Measurements from ENCODE around the gene HMCN2. TPM values are rescaled to one million over a fixed set of nuclear protein-coding genes. Genes with fewer than 3 reads are reported as not detected.

The HMCN2 gene
- total and polyA plus RNA-seq, 2 donors (not counting 3 experiments of a cell fraction or from before 2014, with no cell fraction given), result 0.04 to 0.24 TPM

- Histone ChIP-seq H4K20me1 (replicated peaks; ENCODE audit: control insufficient read depth, extremely low read depth, insufficient read depth, low read length) (no peaks in the 10 kb centered on the region), H3K27me3 (ENCODE audit: control insufficient read depth in 2 of 2, insufficient read depth in 2 of 2, low read length in 2 of 2) (no peaks in the 10 kb centered on the region), H3K9ac (replicated peaks; ENCODE audit: extremely low read depth, insufficient read depth, low read length) (no peak overlapping the region), H3K4me3 (replicated peaks in 1 of 3; ENCODE audit: insufficient read depth in 1 of 3, low read depth in 1 of 3, low read length in 3 of 3) (no peak overlapping the region), H3K9me1 (replicated peaks; ENCODE audit: control insufficient read depth, extremely low read depth, insufficient read depth, low read length) (no peaks in the 10 kb centered on the region), H2AFZ (ENCODE audit: low read depth, low read length) (no peak overlapping the region), H3K36me3 (ENCODE audit: control insufficient read depth in 2 of 2, extremely low read depth in 1 of 2, insufficient read depth in 2 of 2, low read length in 2 of 2) (no peaks in the 10 kb centered on the region), H3K27ac (ENCODE audit: insufficient read depth, low read depth, low read length) (no peak overlapping the region), H3K9me3 (replicated peaks; ENCODE audit: control insufficient read depth, insufficient read depth, low read length) (no peaks in the 10 kb centered on the region), H3K79me2 (ENCODE audit: control insufficient read depth, insufficient read depth, low read length) (no peaks in the 10 kb centered on the region), H3K4me1 (ENCODE audit: control insufficient read depth, extremely low read depth, insufficient read depth, low read length) (no peaks in the 10 kb centered on the region), H3K4me2 (ENCODE audit: insufficient read depth, low read length) (no peak overlapping the region)
- ChIA-PET CTCF (no interaction called here), POLR2A (no interaction called here)
- BruUV-seq (replicated peaks), result no TSS peak
- no peak for DNase-seq (ENCODE audit: low read depth, low spot score)
- no peak for TF ChIP-seq FOS (IDR thresholded peaks at IDR 0.05; ENCODE audit: borderline replicate concordance, insufficient read depth, low read length)
- no peak for TF ChIP-seq GATA2 (IDR thresholded peaks at IDR 0.05; ENCODE audit: insufficient read depth, insufficient read length, low read depth, low read length)
- no peak for TF ChIP-seq EZH2 (IDR thresholded peaks at IDR 0.05; ENCODE audit: borderline replicate concordance, low read depth, low read length, severe bottlenecking)
- TF ChIP-seq, protein P1, sequence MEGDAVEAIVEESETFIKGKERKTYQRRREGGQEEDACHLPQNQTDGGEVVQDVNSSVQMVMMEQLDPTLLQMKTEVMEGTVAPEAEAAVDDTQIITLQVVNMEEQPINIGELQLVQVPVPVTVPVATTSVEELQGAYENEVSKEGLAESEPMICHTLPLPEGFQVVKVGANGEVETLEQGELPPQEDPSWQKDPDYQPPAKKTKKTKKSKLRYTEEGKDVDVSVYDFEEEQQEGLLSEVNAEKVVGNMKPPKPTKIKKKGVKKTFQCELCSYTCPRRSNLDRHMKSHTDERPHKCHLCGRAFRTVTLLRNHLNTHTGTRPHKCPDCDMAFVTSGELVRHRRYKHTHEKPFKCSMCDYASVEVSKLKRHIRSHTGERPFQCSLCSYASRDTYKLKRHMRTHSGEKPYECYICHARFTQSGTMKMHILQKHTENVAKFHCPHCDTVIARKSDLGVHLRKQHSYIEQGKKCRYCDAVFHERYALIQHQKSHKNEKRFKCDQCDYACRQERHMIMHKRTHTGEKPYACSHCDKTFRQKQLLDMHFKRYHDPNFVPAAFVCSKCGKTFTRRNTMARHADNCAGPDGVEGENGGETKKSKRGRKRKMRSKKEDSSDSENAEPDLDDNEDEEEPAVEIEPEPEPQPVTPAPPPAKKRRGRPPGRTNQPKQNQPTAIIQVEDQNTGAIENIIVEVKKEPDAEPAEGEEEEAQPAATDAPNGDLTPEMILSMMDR (IDR thresholded peaks at IDR 0.05; ENCODE audit: extremely low read depth in 1 of 2, insufficient read depth in 1 of 2, low read depth in 1 of 2, low read length in 2 of 2), result no peak
- TF ChIP-seq POLR2AphosphoS5 (IDR thresholded peaks at IDR 0.05; ENCODE audit: insufficient read depth, low read depth, low read length), result no peak
- TF ChIP-seq MYC (IDR thresholded peaks at IDR 0.05; ENCODE audit: low read depth, low read length), result no peak
- FAIRE-seq, result no peak
- intact Hi-C loops (cut with micrococcal nuclease) (no loop called here), dilution Hi-C loops (cut with MboI; ENCODE audit: extremely low pct_ligation_motif_present, low sequenced_read_pairs) (no loop called here)
These were observed 116.5 kb downstream of the HMCN2 start for GRCh38 chr9:130382096-130382495.
